Activated naive CD4-positive, alpha-beta T cell treated with anti-CD3 and anti-CD28 coated beads, Interleukin-2, amount 50 U/mL, for 16 hours (primary cell): ENCODE results near the gene CNIH2.
A peak's percentile ranks its signal among the peaks of the same experiment; 100 is the strongest.
"Not testable (repeated sequence)": the region's sequence is repeated elsewhere in the genome, so short reads cannot be mapped to it uniquely, and the experiment has no call there.

ENCODE experiments used
- DNase-seq: peaks from one replicate; pipeline ENCODE4 v3.0.0-alpha.2; 2020

Gene CNIH2

GRCh38 chr11:66261578-66261977 lies 16.4 kb upstream of the CNIH2 start:
- DNase-seq, result no peak

GRCh38 chr11:66262191-66262590 lies 15.8 kb upstream of the CNIH2 start:
- no peak for DNase-seq

GRCh38 chr11:66262696-66263095 lies 15.3 kb upstream of the CNIH2 start:
- DNase-seq, result no peak

GRCh38 chr11:66263231-66263630 lies 14.7 kb upstream of the CNIH2 start:
- no peak for DNase-seq

GRCh38 chr11:66263785-66264184 lies 14.2 kb upstream of the CNIH2 start:
- DNase-seq, result no peak

- no peak for DNase-seq
Measured at GRCh38 chr11:66264383-66264782, 13.6 kb upstream of the CNIH2 start.

GRCh38 chr11:66264914-66265313 lies 13.1 kb upstream of the CNIH2 start:
- peak; percentile 43 for DNase-seq

GRCh38 chr11:66265531-66266377 lies 12.2 kb upstream of the CNIH2 start:
- no peak for DNase-seq

GRCh38 chr11:66266378-66267038 lies 11.5 kb upstream of the CNIH2 start:
- no peak for DNase-seq

GRCh38 chr11:66267039-66267378 lies 11.0 kb upstream of the CNIH2 start:
- DNase-seq, result no peak

GRCh38 chr11:66267379-66268243 lies 10.4 kb upstream of the CNIH2 start:
- peak; percentile 85 for DNase-seq

GRCh38 chr11:66268244-66268951 lies 9.6 kb upstream of the CNIH2 start, which contains the start of gene RAB1B:
Gene RAB1B (plus strand): TSS chr11:66268639. CDS start chr11:66268680, 41 bp downstream.
- peak; percentile 99 for DNase-seq

GRCh38 chr11:66268952-66269905 lies 8.7 kb upstream of the CNIH2 start:
- DNase-seq, result no peak

GRCh38 chr11:66271816-66272215 lies 6.2 kb upstream of the CNIH2 start:
- DNase-seq, result no peak

GRCh38 chr11:66272596-66272995 lies 5.4 kb upstream of the CNIH2 start:
- no peak for DNase-seq

- no peak for DNase-seq
Measured at GRCh38 chr11:66274219-66274618, 3.8 kb upstream of the CNIH2 start.

- DNase-seq, result no peak
Measured at GRCh38 chr11:66275396-66275795, 2.6 kb upstream of the CNIH2 start.

GRCh38 chr11:66275984-66276612 lies 1.9 kb upstream of the CNIH2 start:
- DNase-seq, result no peak

- not testable (repeated sequence) for DNase-seq
Measured at GRCh38 chr11:66276619-66277018, 1.4 kb upstream of the CNIH2 start.

GRCh38 chr11:66277064-66277463 lies 911 bp upstream of the CNIH2 start:
- not testable (repeated sequence) for DNase-seq
